SKM-1 treated with dmso at 0.1 percent for 144 hours (cell line): ENCODE measurements around the gene CCNT1.
A peak's percentile ranks its signal among the peaks of the same experiment; 100 is the strongest.
"Not testable (repeated sequence)": the region's sequence is repeated elsewhere in the genome, so short reads cannot be mapped to it uniquely, and the experiment has no call there.

Experiments
- DNase-seq: peaks from one replicate; lab custom pipeline; 2025; ENCODE audit not compliant: unreplicated experiment; lab: John Stamatoyannopoulos, UW

Gene CCNT1

DNA sequence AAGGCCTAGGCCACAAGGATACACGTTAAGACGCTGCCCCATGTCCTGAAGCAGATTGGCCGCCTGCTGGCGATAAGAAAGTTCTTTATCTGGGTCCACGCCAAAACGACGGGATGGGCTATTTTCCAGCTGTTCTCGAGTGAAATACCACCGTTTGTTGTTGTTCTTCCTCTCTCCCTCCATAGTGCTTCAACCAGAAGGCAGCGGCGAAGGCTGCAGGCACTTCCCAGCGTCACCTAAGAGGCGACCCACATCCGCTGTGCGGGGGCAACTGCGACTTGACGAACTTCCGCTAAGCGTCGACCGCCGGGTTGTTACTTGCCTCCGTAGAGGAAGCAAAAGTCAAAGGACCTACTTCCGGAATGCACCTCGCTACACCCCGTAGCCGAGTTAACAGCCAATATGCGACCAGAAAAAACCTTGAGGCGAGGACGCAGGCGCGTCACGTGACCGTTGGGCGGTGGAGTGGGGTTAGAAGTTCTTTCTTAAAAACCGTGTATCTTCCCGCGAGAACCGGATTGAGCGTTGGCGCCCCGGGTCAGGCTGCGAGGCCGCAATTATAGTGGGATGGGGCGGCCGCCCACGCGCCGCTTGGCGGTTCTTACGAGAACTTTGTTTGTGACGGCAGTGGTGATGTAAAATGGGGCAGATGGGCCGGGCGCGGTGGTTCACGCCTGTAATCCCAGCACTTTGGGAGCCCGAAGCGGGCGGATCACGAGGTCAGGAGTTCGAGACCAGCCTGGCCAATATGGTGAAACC, at the start of gene CCNT1:
CCNT1 (minus strand) TSS at position 215 of the 759 bp plus-strand sequence; CDS start at position 183, 32 bp downstream.
- peak; percentile 86 for DNase-seq

DNA sequence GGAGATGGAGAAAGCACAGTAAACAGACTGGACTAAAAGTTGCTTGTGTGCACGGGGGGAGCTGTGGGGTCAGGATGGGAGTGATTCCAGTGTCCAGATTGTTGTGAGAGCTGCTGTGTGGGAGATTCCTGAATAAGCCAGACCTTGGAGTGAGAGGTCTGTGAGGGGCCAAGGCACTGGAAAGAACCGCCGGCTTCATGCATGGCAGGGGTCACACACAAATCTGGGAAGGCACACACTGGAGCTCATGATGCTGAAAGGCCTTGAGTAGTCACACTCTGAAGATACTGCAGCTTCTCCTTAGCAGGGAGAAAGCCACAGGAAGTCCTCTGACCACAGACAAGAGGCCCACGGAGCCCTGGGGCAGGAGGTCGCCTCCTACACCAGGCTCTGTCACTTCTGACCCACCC, 49.3 kb upstream of the CCNT1 start:
- peak; percentile 60 for DNase-seq

DNA sequence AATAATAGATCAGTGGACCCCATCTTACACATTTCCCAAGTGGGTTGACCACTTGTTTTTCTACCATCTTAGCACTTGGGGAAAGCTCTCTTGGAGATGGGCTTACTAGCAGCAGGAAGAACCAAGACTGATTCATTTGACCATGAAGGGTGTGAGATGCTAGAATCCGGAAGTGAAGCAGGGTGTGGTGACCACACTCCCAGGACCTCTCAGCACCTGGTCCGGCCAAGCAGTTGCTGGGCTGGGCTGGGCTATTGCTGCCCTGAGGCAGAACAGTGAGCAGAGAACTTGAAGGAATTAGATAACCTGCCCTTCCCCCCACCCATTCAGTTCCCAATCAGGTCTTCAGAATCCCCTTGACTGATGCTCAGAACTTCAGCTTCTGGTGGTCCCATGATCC, 48.0 kb upstream of the CCNT1 start:
- no peak for DNase-seq

DNA sequence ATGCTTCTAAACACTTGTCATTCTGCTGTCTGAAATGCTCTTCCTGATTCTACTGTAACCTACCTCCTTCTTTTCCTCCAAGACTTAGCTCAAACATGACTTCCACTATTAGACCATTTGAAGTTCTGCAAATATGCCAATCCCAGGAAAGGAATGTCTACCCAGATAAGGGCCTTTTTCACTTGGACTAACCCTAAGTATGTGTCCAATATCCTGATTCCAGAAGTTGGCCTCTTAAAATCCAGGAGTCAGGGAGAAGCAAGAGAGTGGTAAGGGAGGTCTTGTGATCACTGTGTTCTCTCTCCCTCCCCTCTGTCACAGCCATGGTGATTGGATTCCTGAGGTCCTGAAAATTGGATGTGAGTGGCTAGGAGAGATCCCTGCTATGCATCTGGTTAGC, 42.2 kb upstream of the CCNT1 start:
- no peak for DNase-seq

DNA sequence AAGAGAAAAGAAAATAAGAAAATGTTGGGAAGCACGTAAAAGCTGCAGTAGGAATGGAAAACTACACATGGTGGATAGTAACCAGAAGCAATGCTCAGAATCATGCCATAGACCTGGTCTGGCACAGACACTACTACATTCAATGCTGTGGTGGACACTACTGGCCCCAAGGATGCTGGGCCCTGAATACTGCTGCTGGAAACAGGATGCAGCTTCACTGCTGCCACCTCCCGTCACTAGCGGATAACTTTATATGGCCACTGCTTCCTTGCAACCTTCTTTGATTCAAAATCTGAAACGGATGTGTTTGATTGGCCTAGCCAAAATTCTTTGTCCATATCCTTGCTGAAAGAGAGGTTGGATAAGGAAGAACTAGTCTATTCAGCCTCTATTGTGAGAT, 41.7 kb upstream of the CCNT1 start:
- no peak for DNase-seq

DNA sequence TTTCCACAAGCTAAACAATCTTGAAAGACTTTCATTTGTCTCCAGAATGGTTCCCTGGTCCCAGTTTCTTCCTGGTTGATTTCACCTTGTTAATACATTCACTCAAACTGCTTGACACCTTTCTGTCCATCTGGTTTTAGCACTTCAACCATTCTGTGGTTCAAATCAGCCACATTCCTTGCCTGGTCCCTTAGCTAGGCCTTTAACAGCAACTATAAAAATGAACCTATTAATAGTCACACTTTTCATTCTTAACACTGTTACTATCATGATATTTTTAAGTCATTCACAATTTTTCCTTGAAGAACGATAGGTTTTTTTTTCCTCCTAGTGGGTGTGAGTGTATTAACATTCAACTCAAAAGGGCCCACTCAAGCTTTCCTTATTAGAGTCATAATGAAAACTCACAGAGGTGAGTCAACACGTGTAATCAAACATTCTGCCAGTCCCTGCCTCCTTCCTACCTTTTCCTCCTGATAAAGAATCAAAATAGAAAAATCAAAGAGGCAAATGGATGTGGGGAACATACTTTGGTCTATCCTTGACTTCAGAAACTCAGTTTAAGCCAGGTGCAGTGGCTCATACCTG, 34.4 kb upstream of the CCNT1 start:
- no peak for DNase-seq

DNA sequence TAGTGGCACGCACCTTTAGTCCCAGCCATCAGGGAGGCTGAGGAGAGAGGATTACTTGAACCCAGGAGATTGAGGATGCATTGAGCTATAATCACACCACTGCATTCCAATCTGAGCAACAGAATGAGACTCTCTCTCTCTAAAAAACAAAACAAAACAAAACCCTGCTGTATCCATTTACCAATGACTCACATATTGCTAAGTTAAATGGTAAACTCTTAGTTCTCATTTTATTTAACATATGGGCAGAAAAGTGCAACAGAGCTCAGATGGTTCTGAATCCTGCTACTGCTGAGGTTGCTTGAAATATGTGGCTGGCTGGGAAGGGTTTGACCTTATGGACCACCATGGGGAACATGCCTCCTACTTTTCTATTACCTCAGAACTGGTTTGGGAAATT, 33.7 kb upstream of the CCNT1 start:
- DNase-seq = no peak

DNA sequence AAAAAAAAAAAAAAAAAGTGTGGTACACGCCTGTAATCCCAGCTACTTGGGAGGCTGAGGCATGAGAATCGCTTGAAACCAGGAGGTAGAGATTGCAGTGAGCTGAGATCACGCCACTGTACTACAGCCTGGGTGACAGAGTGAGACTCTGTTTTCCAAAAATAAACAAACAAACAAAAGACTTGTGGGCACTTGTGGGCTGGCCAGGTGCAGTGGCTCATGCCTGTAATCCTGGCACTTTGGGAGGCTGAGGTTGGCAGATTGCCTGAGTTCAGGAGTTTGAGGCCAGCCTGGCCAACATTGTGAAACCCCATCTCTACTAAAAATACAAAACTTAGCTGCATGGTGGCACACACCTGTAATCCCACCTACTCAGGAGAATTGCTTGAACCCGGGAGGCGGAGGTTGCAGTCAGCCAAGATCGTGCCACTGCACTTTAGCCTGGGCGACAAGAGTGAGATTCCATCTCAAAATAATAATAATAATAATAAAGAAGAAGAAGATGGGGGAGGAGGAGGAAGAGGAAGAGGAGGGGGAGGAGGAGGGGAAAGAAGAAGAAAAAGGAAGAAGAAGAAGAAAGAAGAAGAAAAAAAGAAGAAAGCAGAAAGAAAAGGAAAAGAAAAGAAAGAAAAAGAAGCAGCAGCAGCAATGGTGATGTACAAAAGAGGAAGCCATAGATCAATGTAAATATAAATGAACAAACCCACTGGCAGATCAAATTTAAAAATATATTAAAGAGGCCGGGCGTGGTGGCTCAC, 27.9 kb upstream of the CCNT1 start:
- DNase-seq = no peak

DNA sequence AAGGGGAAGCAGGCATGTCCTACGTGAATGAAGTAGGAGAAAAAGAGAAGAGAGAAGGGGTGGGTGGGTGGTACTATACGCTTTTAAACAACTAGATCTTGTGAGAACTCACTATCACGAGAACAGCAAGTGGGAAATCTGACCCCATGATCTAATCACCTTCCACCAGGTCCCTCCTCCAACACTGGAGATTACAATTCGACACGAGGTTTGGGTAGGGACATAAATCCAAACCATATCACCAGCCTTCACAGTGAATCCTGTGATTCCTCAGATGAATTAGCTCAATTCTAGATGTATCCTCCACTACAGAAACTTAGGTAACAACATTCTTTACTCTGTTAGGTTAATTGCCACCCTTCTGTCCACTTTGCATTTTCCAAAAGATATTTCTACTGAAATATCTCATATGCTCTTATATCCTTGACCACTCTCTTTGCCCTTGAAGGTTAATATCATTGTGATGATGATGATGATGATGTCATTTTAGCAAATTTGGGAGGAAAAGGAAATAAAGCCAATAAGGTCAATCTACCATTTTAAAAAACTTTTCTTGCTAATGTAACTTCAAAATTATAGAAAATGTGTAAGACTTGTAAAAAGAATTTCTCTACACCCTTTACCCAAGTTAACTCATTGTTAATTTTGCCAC, 23.2 kb upstream of the CCNT1 start:
- no peak for DNase-seq

DNA sequence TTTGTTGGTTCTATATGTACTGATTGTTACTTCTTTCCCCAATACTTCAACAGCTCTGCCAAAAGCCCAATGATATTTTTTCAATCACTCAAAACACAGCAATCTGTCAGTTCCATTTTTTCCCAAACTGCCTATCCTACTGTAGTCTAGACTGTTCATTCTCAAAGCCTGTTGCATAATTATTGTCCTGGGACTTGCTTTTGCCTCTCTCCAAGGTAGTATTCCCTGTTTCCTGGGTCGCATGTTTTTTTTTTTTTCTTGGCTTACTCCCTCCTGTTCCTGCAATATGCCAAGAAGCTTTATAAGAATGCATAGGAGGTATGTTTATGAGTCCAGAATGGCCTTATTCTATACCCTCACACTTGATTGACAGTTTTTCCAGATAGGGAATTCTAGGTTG, 19.9 kb upstream of the CCNT1 start:
- DNase-seq = no peak

DNA sequence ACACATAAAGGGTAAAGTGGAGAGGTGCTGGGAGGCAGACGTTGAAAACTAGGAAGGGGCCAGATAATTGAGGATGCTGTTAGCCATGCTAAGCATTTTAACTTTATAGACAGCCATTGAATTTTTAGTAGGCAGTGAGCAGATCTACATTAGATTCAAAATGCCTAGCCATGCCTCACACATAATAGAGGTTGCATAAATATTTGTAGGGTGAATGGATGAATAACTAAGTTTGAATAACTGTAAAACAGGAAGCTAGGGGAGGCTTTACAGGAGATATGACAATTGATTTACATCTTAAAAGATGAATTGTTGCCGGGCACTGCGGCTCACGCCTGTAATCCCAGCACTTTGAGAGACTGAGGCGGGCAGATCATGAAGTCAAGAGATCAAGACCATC, 12.3 kb upstream of the CCNT1 start:
- DNase-seq = no peak

DNA sequence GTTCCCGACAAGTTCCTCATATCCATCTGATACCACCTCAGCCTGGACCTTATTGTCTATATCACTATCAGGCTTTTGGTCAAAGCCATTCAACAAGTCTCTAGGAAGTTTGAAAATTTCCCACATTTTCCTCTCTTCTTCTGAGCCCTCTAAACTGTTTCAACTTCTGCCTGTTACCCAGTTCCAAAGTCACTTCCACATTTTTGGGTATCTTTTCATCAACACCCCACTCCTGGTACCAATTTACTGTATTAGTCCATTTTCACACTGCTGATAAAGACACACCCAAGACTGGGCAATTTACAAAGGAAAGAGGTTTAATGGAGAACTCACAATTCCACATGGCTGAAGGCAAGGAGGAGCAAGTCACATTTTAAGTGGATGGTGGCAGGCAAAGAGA, 4.2 kb upstream of the CCNT1 start:
- not testable (repeated sequence) for DNase-seq

DNA sequence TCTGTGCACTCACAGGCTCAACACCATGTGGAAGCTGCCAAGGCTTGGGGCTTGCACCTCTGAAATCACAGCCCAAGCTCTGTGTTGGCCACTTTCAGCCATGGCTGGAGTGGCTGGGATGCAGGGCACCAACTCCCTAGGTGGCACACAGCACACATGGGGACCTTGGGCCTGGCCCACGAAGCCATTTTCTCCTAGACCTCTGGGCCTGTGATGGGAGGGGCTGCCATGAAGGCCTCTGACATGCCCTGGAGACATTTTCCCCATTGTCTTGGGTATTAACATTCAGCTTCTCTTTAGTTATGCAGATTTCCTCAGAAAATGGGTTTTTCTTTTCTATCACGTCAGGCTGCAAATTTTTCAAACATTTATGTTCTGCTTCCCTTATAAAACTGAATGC, 3.7 kb upstream of the CCNT1 start:
- DNase-seq = not testable (repeated sequence)

DNA sequence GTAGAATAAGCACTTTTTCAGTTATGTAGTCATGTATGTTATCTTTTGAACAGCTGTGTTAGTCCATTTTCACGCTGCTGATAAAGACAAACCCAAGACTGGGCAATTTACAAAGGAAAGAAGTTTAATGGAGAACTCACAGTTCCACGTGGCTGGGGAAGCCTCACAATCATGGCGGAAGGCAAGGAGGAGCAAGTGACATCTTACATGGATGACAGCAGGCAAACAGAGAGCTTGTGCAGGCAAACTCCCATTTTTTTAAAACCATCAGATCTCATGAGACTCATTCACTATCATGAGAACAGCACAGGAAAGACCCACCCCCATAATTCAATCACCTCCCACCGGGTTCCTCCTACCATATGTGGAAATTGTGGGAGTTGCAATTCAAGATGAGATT, 2.5 kb upstream of the CCNT1 start:
- not testable (repeated sequence) for DNase-seq

DNA sequence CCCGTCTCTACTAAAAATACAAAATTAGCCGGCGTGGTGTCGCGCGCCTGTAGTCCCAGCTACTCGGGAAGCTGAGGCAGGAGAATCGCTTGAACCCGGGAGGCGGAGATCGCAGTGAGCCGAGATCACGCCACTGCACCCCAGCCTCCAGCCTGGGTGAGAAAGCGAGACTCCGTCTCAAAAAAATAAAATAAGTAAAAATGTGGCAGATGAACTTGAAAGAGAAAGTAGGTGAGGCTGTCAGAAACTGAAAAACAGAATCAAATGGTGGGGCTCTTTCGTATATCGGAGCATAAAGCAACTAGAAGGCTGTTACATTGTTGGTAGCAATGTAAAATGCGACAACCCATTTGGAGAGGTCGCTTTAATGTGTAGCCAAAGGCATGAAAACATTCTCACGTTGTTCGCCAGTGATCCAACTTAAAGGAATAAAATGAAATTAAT, 767 bp upstream of the CCNT1 start:
- DNase-seq = no peak

DNA sequence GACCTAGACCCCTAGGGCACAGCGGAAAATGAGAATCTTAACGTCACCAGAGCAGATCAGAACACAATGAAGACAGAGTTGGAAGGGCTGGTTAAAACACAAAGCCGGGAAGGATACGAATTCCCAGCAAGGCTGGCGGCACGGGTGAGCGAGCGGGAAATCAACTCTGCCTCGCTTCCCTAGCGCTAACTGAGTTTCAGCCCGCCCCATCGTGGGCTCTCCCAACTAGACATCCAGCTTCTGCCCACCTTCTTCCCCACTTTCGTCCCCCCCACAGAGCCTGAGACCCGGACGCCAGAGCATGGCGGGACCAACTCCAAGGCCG, 377 bp downstream of the CCNT1 start:
- no peak for DNase-seq

DNA sequence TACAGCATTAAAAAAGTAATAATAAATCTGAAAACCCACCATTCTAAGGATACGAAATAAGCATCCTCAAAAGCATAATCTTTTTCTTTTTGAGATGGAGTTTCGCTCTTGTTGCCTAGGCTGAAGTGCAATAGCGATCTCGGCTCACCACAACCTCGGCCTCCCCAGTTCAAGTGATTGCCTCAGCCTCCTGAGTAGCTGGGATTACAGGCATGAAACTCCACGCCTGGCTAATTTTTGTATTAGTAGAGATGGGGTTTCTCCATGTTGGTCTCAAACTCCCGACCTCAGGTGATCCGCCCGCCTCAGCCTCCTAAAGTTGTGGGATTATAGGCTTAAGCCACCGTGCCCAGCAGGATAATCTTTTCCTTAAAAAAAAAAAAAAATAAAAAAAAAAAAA, 4.3 kb downstream of the CCNT1 start:
- no peak for DNase-seq

DNA sequence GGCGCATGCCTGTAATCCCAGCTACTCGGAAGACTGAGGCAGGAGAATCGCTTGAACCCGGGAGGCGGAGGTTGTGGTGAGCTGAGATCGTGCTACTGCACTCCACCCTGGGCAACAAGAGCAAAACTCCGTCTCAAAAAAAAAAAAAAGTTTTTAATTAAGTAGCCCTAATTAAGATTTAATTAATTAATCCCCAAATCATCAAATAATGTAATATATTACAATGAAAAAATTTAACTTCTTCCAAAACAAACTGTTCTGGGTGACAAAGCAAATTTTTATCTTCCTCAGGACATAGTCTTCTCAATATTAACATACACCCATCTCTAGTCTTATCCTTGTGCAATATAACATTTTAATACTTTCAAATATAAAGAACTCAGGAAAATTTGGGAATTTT, 17.7 kb downstream of the CCNT1 start:
- not testable (repeated sequence) for DNase-seq

DNA sequence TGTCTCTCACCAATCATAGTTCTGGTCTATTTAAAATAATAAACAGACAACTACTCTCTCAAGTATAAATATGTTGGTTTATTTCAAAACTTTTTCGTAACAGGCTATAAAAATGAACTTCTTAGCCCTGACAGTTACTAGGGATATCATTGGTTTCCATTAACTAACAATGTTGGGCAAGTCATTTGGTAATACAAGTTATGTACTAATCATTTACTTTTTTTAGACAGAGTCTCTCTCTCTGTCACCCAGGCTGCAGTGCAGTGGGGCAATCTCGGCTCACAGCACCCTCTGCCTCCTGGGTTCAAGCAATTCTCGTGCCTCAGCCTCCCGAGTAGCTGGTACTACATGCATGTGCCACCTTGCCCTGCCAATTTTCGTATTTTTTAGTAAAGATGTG, 19.9 kb downstream of the CCNT1 start:
- no peak for DNase-seq

DNA sequence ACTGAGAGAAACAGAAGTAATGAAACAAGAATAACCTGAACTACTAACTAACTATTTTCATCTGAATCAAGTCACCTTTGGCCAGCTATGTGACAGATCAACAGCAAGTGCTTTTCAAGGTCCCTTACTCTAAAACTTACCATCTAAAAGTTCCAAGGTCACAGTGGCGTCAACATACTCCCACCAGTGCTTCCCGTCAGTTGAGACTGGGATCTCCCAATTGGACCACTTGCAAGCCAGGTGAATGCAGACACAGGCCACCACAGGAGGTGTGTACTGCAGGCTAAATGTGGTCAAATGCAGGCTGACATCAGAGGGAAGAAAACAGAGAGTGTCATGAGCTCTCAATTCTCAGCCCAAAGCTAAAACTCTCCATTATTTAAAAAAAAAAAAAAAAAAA, 20.6 kb downstream of the CCNT1 start:
- no peak for DNase-seq

DNA sequence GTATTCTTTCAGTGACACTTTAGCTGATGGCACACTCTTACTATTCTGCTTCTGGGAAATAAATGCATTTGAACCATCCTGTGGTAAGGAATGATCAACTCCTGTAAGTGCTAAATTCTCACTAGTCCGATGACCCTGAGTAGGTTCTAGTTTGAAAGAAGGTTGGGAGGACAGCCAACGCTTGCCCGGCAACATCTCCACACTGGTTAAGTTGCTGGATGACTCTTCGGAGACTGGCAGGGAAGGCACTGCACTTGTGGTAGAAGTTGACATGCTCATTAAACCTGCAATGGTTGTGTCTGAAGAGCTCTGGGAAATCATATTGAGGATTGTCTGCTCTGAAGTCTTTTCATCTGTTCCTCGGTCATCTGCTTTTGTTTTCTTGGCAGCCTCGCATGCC, 22.5 kb downstream of the CCNT1 start:
- no peak for DNase-seq

DNA sequence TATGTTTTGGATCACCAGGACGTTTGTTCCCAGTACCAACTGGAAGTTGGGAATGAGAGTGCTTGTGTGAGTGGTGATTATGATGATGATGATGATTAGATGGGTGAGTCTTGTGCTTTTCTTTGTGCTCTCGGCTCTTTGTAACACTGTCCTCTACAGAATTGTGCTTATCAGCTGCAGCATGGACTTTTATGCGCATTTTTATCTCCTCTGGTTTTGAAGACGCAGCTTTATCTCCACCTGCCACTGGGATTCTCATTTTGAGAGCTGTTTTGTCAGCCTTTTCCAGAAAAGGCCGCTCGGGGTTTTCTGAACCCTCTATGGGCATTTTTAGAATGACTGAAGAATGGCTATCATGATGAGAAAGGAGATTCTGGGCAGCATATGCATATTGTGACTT, 22.9 kb downstream of the CCNT1 start:
- DNase-seq = no peak
